ENCODE measurements around the gene SNX32. TPM values are rescaled to one million over a fixed set of nuclear protein-coding genes. Genes with fewer than 3 reads are reported as not detected.

SNX32 gene
- total and polyA plus RNA-seq, 9 of the 15 experiments (the other 6 are each of a cell fraction or from before 2014, with no cell fraction given), result 0.03 TPM; not detected in 7

DNA sequence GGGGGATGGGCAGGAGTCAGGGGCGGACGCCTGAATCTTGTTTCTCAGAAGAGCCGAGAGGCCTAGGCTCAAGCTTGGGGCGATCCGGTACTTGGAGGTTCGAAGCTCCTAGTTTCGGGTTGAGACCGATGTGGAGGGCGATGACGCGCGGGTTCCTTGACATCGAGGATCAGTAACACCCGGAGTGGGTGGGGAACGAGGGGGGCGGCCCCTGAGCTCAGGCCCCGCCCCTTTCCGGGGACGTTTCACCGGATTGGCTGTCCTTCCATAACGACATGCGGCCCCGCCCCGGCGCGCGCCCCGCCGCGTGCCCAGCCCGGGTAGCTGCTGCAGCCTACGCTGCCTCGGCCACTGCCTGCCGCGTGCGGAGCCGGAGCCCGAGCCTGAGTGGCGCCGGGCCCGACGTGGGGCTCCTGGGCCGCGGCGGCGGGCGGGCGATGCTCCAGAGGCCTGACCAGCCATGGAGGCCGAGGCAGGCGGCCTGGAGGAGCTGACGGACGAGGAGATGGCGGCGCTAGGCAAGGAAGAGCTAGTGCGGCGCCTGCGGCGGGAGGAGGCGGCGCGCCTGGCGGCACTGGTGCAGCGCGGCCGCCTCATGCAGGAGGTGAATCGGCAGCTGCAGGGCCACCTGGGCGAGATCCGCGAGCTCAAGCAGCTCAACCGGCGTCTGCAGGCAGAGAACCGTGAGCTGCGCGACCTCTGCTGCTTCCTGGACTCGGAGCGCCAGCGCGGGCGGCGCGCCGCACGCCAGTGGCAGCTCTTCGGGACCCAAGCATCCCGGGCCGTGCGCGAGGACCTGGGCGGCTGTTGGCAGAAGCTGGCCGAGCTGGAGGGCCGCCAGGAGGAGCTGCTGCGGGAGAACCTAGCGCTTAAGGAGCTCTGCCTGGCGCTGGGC lies 56.8 kb downstream of the SNX32 start, which contains the start of gene CCDC85B (continued):
- peak; percentile 78; the same call in 1 of the 2 replicates for TF ChIP-seq NR1H2 (CRISPR knock-in tag; IDR thresholded peaks at IDR 0.05)
- TF ChIP-seq MAX (CRISPR knock-in tag; IDR thresholded peaks at IDR 0.05), result peak; percentile 92
- TF ChIP-seq ZKSCAN1 (IDR thresholded peaks at IDR 0.05; ENCODE audit: low read depth, low read length), result no peak
- no peak for TF ChIP-seq PHB2 (IDR thresholded peaks at IDR 0.05; ENCODE audit: low read depth)
- no peak for TF ChIP-seq ID3 (CRISPR knock-in tag; IDR thresholded peaks at IDR 0.05)
- peak; percentile 84 for TF ChIP-seq ID3 (tag; IDR thresholded peaks at IDR 0.05)
- TF ChIP-seq JUNB (CRISPR knock-in tag; conservative IDR thresholded peaks at IDR 0.05), result no peak
- peak; percentile 95 for TF ChIP-seq HES1 (IDR thresholded peaks at IDR 0.05; ENCODE audit: low read depth)
- no peak for TF ChIP-seq TAF9B (IDR thresholded peaks at IDR 0.05; ENCODE audit: partially characterized antibody)
- peak; percentile 43; the same call in 1 of the 2 replicates for TF ChIP-seq RBM14 (IDR thresholded peaks at IDR 0.05; ENCODE audit: borderline replicate concordance, insufficient read depth, low read depth, low read length)
- TF ChIP-seq NFE2 (IDR thresholded peaks at IDR 0.05; ENCODE audit: low read depth), result no peak
- TF ChIP-seq ZBTB17 (CRISPR knock-in tag; IDR thresholded peaks at IDR 0.05), result peak; percentile 86
- TF ChIP-seq ZNF583 (CRISPR knock-in tag; IDR thresholded peaks at IDR 0.05), result peak; percentile 57; the same call in 1 of the 2 replicates
- peak in 1 of 2 experiments; percentile 38; a peak in 1 of 4 replicates for TF ChIP-seq TRIM24 (IDR thresholded peaks at IDR 0.05)
- peak; percentile 87 for TF ChIP-seq SP1 (CRISPR knock-in tag; IDR thresholded peaks at IDR 0.05)
- TF ChIP-seq ZC3H4 (CRISPR knock-in tag; IDR thresholded peaks at IDR 0.05; ENCODE audit: borderline replicate concordance), result peak; percentile 85; the same call in 1 of the 2 replicates
- TF ChIP-seq, protein P1, sequence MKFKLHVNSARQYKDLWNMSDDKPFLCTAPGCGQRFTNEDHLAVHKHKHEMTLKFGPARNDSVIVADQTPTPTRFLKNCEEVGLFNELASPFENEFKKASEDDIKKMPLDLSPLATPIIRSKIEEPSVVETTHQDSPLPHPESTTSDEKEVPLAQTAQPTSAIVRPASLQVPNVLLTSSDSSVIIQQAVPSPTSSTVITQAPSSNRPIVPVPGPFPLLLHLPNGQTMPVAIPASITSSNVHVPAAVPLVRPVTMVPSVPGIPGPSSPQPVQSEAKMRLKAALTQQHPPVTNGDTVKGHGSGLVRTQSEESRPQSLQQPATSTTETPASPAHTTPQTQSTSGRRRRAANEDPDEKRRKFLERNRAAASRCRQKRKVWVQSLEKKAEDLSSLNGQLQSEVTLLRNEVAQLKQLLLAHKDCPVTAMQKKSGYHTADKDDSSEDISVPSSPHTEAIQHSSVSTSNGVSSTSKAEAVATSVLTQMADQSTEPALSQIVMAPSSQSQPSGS (CRISPR knock-in tag; IDR thresholded peaks at IDR 0.05), result peak; percentile 49; the same call in 1 of the 2 replicates
- no peak for TF ChIP-seq ZNF316 (IDR thresholded peaks at IDR 0.05)
- peak; percentile 79; the same call in 1 of the 2 replicates for TF ChIP-seq RB1 (IDR thresholded peaks at IDR 0.05; ENCODE audit: low read depth)
- peak; percentile 46; the same call in 1 of the 2 replicates for TF ChIP-seq ZNF175 (CRISPR knock-in tag; IDR thresholded peaks at IDR 0.05; ENCODE audit: low read depth)
- no peak for TF ChIP-seq NFATC3 (IDR thresholded peaks at IDR 0.05)
- TF ChIP-seq RNF219 (CRISPR knock-in tag; IDR thresholded peaks at IDR 0.05), result no peak
- peak; percentile 60; the same call in 1 of the 2 replicates for TF ChIP-seq MXI1 (IDR thresholded peaks at IDR 0.05; ENCODE audit: low read depth, low read length)
- no peak for TF ChIP-seq ESRRB (CRISPR knock-in tag; IDR thresholded peaks at IDR 0.05; ENCODE audit: borderline replicate concordance)
